ENCODE results near the gene CACNA2D1.
A peak's percentile ranks its signal among the peaks of the same experiment; 100 is the strongest.

Gene CACNA2D1

DNA sequence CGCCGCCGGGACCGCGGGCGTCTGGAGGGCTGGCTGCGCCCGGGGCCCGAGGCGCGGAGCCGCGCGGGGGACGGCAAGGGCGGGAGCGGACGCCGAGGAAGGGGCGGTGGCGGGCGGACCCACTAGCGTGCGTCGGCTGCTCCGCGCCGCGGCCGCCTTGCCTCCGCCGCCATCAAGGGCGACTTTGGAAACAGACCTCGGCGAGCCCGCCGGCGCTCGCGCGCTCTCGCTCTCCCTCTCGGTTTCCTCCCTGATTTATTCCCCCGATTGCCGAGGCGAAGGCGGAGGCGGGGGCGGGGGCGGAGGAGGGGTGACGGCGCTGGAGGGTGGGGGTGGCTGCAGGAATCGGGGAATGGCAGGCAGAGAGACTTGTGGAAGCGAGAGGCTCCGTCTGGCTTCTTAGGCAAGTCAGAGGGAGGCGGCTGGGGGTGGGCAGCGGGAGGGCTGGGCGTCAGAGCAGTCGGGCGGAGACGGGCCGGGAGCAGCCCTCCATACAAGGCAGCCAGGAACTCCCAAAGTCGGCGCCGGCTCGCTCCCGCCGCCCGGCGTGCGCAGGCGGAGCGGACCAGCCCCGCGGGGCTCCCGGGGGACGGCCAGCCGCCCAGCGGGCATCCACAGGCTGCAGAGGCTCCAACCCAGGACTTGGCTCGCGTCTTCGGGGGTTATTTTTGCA, at the start of gene CACNA2D1:
CACNA2D1 (minus strand) TSS at position 231 of the 673 bp plus-strand sequence.
- peak; percentile 88 for DNase-seq

DNA sequence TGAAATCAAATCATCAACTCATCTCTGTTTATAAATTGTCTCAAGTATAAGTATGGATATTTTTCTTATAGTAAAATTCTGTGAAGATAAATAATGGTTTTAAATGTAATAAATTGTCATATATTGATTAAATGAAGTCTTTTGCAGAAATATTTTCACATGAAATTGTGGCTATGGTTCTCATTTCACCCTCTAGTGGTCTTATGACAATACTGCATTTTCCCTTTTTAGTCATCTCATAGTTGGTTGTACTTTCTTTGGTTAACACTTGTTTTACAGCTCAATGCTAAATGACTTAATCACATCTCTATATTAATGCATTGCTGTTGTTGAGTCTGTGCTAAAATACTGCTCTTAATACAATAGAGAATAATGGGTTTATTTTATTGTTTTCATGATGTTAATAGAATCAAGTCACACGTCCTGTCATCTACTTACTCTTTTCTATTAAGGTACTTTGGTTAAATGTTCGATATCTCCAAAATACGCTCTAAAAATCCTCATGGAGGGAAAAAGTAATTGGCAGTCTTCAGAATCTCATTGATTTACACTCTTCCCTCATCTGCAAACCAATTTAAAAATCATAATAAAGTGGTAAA, 38.0 kb upstream of the CACNA2D1 start:
- peak; percentile 4 for DNase-seq

DNA sequence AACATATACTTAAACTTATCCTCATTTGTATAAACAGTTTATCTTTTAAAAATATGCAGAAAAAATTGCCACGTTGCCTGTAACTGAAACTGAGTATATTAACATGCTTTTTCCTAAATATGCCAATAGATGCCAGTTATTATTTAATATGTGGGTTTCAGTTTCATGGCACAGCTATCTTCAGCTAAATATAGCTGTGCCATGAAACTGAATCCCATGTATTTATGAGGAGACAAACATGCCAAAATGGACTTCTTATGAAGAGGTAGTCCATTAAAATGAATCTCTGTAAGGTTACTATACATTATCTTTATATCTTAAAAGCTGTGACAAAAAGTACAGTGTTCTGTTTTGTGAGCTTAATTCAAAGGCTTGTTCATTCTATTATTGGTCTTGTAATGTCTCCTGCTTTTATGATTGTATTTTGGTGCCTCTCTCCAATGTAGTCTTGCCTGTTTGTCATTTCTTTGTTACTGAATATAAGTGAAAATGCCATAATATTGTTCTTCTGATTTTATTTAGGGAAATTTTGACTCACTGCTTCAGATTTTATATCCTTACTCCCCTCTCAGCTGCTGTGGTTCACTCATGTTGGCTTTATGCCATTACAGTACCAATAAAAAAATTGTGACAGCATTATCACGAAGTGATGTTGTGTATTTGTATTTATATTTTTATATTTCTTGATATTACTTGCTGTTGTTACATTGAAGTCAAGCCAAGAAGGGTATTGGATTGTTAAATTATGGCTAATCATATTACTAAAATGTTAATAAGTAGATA, 34.3 kb upstream of the CACNA2D1 start:
- no peak for DNase-seq

DNA sequence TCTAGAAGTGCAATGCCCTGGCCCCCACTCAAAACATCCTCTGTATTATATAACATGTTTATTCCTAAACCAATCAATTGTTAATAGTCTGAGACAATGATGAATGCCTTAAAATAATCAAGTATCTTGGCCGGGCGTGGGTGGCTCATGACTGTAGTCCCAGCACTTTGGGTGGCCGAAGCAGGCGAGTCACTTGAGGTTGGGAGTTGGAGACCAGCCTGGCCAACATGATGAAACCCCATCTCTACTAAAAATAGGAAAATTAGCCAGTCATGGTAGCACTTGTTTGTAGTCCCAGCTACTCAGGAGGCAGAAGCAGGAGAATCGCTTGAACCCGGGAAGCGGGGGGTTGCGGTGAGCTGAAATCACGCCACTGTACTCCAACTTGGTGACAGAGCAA, 29.4 kb upstream of the CACNA2D1 start:
- DNase-seq = no peak

DNA sequence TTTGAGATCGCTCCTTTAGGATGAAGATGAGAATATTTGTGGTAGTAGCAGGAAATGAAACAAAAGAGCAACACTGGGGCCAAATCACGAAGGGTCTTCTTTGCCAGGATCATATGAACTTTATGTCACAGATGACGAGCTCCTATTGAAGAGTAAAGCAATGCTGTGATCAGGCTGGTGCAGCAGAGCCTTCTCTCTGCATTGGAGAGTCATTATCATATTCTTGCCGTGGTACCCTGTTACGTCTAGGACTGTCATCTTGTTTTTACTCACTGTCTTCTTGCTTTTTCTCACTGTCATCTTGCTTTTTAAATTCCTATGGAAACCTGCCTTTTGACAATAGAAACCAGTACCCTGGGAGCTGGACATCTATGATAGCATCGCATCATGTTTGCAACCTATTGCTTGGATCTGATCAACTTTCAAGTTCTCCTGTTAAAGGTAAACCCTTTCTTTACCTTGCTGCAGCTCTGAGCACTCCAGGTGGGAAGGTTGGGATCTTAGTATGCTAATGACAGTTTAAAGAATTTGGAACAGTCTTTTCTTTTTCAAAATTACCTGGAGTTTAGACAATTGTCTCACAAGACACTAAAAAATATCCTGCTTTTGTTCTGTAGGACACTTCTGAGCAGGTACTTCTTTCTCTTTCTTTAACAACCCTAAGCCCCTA, 27.9 kb upstream of the CACNA2D1 start:
- DNase-seq = no peak

DNA sequence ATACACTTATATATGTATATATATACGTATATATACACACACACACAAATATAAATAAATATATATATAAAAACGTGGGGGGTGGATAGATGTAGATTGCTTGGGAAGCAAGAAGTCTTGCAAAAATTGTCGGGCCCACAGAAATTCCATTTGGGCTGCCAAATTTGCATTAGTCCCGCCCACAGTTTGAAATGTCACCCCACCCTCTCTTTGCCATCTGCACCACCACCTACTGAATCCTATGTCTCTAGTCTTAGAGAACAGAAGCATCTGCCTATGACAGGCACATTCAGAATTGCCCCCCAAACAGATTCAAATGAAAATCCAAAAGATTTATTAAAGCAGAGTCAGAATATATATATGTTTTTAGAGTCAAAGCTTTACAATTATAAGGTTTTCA, 25.6 kb upstream of the CACNA2D1 start:
- no peak for DNase-seq

DNA sequence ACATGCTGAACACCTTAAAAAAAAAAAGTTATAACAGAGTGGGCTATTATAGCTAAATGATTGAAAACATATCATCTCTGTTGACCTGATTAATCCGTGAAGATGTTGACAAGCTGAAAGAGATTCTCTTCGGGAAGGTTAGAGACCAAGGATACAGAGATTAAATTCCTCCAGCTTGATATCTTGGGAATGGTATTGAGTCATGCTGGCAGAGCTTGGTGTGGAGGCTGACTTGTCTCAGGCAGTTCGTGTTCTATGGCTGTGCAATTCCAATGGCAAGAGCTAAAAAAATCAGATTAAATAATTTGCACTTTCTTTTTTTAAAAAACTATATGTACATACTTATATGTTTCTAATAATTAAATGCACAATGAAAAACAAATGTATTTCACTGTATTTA, 24.9 kb upstream of the CACNA2D1 start:
- DNase-seq = no peak

DNA sequence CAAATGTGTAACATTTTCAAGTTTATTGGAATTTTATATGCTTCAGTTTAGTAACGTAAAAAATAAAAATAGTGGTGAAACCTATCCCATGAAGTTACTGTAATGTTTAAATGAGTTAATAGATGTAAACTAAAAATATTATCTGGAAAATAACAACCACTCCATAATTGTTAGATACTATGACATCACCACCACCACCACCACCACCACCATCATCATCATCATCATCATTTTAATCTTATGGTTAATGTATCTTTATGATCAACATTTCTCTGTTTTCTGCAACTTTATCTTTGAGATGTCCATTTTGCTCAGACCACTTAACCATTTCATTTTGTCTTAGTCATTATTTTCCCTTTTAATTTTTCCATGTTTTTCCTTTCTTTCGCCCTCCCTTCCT, 23.4 kb upstream of the CACNA2D1 start:
- DNase-seq = no peak

DNA sequence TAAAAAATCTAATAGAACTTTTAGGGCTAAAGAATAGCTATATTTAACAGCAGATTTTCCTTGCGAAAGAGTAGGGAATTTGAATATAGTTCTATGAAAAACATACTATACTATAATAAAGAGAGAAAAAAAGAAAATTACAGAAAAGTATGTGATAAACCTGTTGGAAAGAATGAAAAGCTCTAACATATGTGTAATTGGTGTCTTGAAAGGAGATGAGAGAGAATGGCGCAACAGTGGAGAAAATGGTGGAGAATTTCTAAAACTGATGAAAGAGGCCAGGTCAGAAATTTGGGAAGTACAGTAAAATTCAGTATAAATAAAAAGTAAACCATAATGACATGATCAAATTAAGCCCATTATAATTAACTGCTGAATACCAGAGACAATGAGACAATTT, 20.8 kb upstream of the CACNA2D1 start:
- DNase-seq = no peak

DNA sequence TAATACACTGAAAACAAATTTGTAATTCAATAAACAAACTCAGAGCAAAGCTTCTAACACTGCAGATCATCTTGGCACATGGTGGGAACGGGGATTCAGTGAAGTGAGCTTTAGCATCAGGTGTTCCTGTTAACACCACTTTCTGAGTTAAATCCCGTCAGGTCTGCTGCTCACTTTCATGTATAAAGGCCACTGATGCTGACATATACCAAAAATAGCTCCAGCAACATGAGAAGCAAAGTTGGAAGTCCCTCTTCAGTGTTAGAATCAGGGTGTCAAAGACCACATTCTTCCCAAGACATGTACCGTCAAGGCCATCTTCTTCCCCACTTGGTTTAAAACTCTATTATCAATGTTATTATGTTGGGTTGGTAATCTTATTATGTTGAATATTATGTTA, 11.7 kb upstream of the CACNA2D1 start:
- DNase-seq = no peak

DNA sequence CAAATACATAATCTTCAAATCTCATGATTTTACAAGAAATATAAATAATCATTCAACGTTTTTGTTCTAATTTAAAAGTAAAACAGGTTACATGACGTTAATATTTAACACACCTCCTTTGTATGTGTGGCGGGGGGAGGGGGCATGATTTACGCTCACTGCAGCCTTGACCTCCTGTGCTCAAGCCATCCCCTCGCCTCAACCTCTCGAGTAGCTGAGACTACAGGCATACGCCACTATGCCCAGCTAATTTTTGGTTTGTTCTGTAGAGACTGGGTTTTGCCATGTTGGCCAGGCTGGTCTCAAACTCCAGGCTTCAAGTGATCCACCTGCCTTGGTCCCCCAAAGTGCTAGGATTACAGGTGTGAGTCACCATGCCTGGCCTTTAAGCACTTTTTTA, 7.2 kb upstream of the CACNA2D1 start:
- no peak for DNase-seq

DNA sequence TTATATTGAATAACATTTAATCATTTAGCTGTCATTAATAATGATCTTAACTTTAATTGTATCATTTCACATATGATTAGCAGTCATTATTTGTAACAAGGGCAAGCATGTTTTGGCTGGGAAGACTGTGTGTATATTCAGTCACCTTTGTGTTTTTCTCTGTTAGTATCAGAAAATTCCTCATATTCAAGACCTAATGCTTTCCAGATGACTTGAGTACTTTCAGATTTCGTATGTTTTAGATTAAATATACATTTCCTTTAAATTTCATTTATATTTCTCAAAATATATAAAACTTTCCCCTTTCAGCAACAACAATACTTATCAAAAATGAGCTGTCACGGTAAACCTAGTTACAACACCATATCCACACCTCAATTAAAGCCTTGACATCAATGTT, 6.3 kb upstream of the CACNA2D1 start:
- DNase-seq = no peak

DNA sequence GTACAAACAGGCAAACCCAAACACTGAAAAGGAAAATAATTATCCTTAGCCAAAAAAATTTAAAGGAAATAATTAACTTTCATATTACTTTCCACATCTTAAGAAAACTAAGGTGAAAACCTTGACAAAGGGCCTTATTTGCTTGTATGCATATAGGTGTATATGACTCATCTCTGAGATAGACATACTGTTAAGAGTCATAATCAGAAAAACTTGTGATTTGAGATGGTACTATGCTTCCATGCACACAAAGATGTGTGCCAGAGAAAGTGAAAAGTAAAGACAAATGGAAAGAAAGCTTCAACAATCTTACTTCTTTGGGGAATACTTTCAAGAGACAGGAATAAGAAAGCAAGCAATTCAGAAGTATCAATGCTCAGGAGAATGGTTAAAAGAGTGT, 3.3 kb upstream of the CACNA2D1 start:
- DNase-seq = no peak

DNA sequence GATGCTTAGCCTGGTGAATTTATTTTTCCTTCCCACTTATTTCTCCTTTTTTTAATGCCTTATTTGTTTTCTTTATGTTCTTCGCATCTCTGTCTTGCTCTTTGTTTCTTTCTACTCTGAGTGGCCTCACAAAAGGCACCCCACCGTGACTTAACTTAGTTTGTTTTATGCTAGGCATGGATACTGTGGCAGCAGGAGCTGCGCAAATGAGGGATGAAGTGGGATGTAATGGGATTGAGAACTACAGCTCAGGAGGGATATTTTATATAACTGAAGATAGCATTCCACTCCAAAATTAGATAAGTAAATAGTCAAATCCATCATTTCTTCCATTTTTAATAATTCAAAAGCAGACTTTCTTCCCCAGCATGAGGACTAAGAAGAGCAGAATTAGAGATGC, 1.7 kb upstream of the CACNA2D1 start:
- no peak for DNase-seq

DNA sequence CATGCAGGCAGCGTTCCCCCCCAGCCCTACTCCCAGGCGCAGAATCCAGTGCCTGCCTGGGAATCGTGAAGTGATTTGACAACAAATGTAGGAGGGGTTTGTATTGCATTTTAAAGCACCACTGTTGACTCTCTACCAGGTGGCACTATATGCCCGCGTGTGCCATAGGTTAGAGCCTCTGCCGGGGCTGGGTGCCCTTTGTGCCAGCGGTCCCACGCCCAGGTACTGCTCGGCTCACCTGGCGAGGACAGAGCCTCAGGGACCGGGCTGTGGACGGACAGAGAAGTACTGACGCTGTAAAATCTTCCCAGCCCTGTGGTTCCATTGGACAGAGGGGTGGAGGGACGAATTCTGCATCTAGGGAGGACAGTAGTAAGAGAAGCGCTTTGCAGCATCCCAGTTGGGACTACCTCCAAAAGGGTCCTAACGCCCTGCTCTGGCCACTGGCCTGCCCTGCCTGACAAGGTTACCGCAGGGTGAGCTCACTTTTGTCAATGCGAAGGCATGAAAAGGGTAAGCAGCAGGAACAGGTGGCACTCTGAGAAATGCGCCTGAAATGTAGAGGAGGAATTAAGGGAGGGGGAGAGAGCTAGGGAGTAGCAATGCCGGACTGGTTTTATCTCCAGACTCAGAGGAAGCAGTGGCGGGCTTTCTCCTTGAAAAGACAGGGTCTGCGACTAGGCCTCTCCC, 788 bp upstream of the CACNA2D1 start:
- DNase-seq = peak; percentile 88

DNA sequence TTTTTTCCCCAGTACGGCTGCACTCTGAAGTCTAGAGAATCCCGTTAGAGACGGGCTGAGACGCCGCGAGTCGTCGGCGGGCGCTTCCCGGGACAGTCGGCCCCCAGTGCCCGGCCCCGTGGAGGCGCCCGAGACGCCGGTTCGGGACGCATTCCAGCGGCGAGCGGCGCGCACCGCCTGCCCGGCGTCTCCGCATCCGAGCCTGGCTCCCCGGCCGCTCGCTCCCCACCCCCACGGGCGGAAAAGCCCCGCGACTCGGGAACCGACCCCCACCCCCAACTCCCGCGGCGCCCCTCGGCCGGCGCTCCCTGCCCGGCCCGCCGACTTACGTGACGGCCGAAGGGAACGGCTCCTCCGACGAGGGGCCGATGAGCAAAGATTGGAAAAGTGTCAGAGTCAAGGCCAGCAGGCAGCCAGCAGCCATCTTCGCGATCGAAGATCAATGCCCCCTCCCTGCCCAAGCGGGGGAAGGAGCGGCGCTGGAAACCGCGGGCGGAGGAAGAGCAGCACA, 486 bp downstream of the CACNA2D1 start:
- DNase-seq = no peak

DNA sequence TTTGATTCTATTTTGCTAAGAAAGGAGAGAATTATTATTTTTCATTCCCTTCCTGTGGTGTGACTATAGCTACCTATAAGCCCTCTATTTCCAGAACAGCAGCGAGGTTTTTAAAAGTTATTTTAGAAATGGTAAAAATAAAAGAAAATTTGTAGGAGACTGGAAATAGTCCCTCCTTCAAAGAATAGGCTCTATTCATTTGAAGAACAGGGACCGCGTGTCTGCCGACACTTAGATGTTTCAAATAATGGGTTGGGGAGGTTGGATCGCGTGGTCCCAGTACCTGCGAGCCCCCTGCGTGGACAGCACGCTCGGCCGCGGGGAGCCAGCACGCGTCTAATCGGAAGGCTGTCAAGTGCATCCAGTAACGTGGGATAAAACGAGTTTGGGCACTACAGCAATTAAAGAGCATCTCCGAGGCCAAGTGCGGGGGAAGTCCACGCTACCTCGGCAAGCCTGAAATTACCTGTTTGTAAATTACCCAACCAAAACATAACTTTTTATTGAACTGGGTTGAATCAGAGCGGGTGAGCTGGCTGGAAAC, 1.0 kb downstream of the CACNA2D1 start:
- DNase-seq = peak; percentile 53

DNA sequence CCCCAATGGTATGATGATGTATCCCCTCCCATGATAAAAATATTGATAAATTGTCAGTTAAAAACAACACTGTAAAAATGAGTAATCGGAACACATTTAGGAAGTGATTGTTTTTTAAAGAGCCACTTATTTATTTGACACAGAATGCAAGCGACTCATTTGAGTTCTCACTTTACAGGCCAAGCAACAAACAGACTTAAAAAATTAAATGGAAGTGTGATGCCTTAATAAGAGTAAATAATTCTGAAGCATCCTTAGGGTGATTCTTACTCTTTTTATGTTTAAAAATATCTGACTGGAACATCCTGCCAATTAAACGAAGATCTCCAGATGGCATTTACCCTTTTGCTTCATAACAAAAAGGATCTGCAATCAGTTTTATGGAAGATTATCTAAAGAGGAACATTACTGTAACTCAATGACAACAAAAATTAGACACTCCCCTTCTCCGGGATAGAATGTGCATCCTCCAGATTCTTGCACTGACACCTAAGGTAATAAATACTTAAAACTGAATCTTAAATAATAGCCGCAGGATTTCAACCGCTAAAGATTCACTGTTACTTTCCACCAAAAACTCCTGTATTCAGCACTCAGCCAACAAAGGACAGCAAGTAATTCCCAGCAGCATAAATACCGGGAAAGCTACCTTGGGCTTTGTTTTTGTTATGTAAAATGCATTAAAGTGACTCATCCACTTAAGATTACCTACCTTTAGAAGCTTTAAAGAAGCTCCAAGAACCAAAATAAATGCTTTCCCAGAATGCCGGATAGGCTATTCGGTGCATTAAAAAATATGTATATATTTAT, 1.7 kb downstream of the CACNA2D1 start:
- no peak for DNase-seq

DNA sequence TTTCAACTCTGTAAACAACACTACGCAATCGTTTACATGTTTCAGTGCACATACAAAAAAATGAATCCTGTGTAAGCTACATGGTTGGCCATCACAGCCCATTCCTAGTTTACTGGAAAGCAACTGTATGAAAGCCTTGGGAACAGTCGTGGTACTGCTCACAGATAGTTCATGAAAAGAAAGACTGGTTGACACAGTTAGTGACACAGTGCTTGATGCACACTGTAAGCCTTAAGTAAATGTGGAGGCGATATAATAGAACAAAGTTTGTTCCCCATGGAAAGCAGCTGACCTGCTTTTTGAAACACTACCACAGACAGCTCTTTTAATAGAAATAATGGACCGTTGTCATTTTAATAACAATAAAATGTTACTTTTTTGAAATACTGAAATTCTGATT, 5.1 kb downstream of the CACNA2D1 start:
- DNase-seq = no peak

DNA sequence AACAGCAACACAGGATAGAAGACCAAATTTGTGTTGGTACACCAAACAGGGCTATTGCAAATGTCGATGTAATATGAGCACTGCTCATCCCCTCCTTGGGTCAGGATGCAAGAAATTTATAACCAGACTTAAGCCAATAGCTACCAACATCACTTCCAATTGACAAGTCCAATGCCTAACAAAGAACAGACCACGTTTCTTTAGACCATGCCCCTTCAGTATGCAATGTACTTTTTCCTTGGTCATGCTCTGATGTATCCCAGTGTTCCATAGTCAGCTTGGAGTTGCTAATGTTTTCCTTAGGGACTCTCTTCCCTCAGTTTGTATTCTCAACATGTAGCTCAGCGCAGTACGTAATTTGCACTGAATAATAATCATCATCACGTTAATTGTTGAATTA, 7.8 kb downstream of the CACNA2D1 start:
- no peak for DNase-seq

DNA sequence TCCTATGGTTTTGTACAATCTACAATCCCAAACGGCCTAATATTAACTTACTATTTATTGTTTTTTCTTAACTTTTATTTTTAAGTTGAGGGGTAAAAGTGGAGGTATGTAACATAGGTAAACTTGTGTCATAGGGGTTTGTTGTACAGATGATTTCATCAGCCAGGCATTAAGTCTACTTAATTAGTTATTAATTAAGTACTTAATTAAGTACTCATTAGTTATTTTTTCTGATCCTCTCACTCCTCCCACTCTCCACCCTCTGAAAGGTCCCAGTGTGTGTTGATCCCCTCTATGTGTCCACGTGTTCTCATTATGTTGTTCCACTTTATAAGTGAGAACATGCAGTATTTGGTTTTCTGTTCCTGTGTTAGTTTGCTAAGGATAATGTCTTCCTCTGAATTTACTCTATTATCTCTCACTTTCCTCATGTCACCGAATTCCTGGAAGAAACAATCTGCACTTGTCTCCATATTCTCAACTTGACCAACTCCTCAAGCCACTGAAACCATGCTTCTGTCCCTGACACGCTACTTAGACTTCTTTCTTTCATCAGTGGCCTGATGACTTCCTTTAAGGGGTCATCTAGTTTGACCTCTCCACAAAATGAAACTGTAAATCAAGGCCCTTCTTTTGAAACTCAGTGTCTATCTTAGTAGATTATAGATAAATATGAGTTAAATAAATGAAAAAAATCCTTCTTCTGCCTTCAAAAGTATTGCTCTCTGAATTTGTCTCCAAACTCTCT, 9.1 kb downstream of the CACNA2D1 start:
- DNase-seq = no peak

All from NCI-H1105 (cell line).